Epithelial cell of esophagus (primary cell): Measurements from ENCODE around the gene SEZ6L.

ENCODE experiments used
- DNase-seq: peaks from one replicate; pipeline ENCODE4 v3.0.0; 2010; ENCODE audit warnings: low read depth
- H3K4me3 ChIP-seq: 2 replicates; pipeline ENCODE4 v1.5.1; 2011; ENCODE audit warnings: mild to moderate bottlenecking, low read length, control low read depth
- CTCF ChIP-seq: IDR thresholded peaks from 2 replicates; pipeline ENCODE4 v1.5.1; 2011; ENCODE audit warnings: low read depth, mild to moderate bottlenecking, low read length, control low read depth, inconsistent platforms; ENCODE audit not compliant: insufficient read depth; ENCODE audit errors: missing control alignments

Gene SEZ6L

GRCh38 chr22:26364066-26365015 lies 195.1 kb downstream of the SEZ6L start:
- peak; percentile 85 for DNase-seq
- TF ChIP-seq CTCF = peak; percentile 82
- no peak overlapping the region for H3K4me3 ChIP-seq

- TF ChIP-seq CTCF = peak; percentile 74
- peak; percentile 60 for DNase-seq
- no peak overlapping the region for H3K4me3 ChIP-seq
Observed at GRCh38 chr22:26367402-26368245, 198.4 kb downstream of the SEZ6L start.

GRCh38 chr22:26372890-26373289 lies 203.6 kb downstream of the SEZ6L start:
- no peak for DNase-seq
- no peak overlapping the region for H3K4me3 ChIP-seq
- TF ChIP-seq CTCF = no peak

GRCh38 chr22:26374391-26375026 lies 205.2 kb downstream of the SEZ6L start:
- no peak for TF ChIP-seq CTCF
- no peak overlapping the region for H3K4me3 ChIP-seq
- no peak for DNase-seq

- no peak for DNase-seq
- TF ChIP-seq CTCF = no peak
- H3K4me3 ChIP-seq = no peak overlapping the region
Observed at GRCh38 chr22:26377170-26377830, 208.0 kb downstream of the SEZ6L start.

- no peak for DNase-seq
- no peak overlapping the region for H3K4me3 ChIP-seq
- no peak for TF ChIP-seq CTCF
Observed at GRCh38 chr22:26380072-26380830, 211.0 kb downstream of the SEZ6L start.
